CD4-positive, alpha-beta T cell treated with Interleukin-6 for 4 hours (primary cell): ENCODE measurements around the gene RGS10.
"Not testable (repeated sequence)": the region's sequence is repeated elsewhere in the genome, so short reads cannot be mapped to it uniquely, and the experiment has no call there.

ENCODE experiments used
- DNase-seq: peaks from one replicate; pipeline ENCODE4 v3.0.0-alpha.2; 2020; ENCODE audit warnings: mixed read lengths

RGS10 gene

GRCh38 chr10:119466076-119466475 lies 76.4 kb downstream of the RGS10 start:
- no peak for DNase-seq

- DNase-seq, result no peak
Observed at GRCh38 chr10:119465085-119465484, 77.4 kb downstream of the RGS10 start.

GRCh38 chr10:119463195-119463594 lies 79.3 kb downstream of the RGS10 start:
- DNase-seq, result not testable (repeated sequence)

- DNase-seq, result no peak
Observed at GRCh38 chr10:119462773-119463172, 79.7 kb downstream of the RGS10 start.

- no peak for DNase-seq
Observed at GRCh38 chr10:119461923-119462322, 80.6 kb downstream of the RGS10 start.

- no peak for DNase-seq
Observed at GRCh38 chr10:119461380-119461779, 81.1 kb downstream of the RGS10 start.

GRCh38 chr10:119460369-119461195 lies 81.9 kb downstream of the RGS10 start:
- no peak for DNase-seq

GRCh38 chr10:119459681-119460340 lies 82.7 kb downstream of the RGS10 start:
- no peak for DNase-seq

- no peak for DNase-seq
Observed at GRCh38 chr10:119457966-119458766, 84.4 kb downstream of the RGS10 start.

- DNase-seq, result no peak
Observed at GRCh38 chr10:119456435-119456810, 86.1 kb downstream of the RGS10 start.

GRCh38 chr10:119455609-119456434 lies 86.7 kb downstream of the RGS10 start:
- no peak for DNase-seq

- no peak for DNase-seq
Observed at GRCh38 chr10:119454990-119455389, 87.5 kb downstream of the RGS10 start.

- DNase-seq, result no peak
Observed at GRCh38 chr10:119454316-119454715, 88.2 kb downstream of the RGS10 start.

GRCh38 chr10:119453313-119453712 lies 89.2 kb downstream of the RGS10 start:
- no peak for DNase-seq

GRCh38 chr10:119452396-119452795 lies 90.1 kb downstream of the RGS10 start:
- DNase-seq, result no peak

- no peak for DNase-seq
Observed at GRCh38 chr10:119451300-119451896, 91.1 kb downstream of the RGS10 start.

- no peak for DNase-seq
Observed at GRCh38 chr10:119450606-119451299, 91.8 kb downstream of the RGS10 start.
